Measurements from ENCODE around the gene SLC25A24.
"Not testable (repeated sequence)": the region's sequence is repeated elsewhere in the genome, so short reads cannot be mapped to it uniquely, and the experiment has no call there.

SLC25A24 gene

DNA sequence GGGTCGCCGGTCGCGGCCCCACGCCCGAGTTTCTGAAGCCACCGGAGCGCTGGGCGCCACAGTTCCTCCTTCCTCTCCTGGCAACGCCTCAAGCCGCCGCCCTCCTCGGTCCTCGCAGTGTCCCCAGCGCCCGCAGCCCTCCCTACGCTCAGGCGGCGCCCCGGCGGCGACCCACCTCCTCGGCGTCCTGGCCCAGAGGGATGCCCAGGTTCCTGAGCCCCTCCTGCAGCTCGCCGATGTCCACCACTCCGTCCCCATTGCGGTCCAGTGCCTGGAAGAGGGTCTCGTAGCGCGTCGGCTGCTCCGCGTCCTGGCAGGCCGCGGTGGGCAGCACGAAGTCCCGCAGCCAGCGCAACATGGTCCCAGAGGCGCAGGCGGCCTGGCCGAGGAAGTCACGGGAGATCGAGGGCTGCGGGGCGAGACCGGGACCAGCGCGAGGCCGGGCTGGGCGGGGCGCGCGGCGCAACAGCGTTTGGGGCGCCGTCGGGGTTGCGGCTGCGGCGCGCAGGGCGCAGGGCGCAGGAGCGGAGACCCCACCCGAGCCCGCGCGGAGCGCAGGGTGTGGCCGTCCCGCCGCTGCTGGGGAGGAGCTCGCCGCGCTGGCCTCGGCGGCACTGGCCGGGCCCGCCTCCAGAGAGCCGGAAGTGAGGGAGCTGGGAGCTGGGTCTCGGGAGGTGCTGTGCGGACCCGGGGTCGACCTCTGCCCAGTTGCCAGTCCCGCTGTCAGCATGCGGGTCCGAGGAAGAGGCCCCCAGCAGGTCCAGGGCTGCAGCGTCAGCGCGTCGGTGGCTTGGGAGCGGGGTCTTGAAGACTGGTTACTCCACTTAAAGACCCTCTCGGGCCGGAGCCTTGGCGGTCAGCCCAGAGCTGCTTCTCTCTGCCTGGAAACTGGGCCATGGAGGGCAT is at the start of gene SLC25A24:
Gene SLC25A24 (minus strand): TSS at position 563 of the 906 bp plus-strand sequence. CDS start 205 bp downstream, at position 358.
- peak within 1 kb of the TSS; percentile 80 for H3K4me3 ChIP-seq (ENCODE audit: low read depth, low read length)

DNA sequence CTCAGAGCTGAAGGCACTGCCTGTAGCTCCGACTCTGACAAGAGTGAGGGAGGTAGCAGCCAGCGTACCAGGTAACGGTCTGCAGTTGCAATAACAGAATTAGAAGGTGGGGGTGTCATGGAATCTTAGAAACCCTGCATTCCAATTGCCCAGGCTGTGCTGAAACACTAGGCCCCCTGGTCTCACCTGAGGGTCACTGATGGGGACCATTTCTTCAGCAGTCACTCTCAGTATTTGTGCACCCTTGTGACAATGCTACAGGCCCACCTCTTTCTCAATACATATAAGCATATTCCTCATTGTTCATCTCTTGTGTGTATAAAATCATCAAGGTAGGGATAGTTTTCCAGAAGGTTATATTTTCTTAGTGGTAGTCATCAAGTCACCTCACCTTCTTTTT is 43.8 kb upstream of the SLC25A24 start, which contains the start of gene NBPF4:
Gene NBPF4 (minus strand): TSS at position 101 of the 400 bp plus-strand sequence. CDS start 315 bp downstream, outside the sequence.
- not testable (repeated sequence) for H3K4me3 ChIP-seq (ENCODE audit: low read depth, low read length)

DNA sequence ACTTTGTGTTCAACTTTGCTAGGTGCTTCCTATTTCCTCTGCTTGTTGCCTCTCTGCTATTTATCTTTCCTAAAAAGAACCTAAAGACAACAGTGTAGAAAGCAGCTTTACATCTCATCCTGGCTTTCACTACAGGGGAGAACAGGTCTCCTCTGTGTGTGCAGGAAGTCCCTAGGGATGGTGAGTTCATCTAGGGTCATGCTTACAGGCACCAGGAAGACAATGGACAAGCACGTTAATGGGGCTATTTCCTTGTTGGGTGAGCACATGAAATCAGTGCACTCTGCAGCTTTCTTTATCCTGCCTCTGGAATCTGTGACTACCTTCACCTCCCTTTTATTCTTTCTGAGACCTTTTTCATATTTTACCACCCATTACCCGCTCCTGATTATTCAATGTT is 39.3 kb upstream of the SLC25A24 start:
- H3K4me3 ChIP-seq (ENCODE audit: low read depth, low read length) = not testable (repeated sequence)

DNA sequence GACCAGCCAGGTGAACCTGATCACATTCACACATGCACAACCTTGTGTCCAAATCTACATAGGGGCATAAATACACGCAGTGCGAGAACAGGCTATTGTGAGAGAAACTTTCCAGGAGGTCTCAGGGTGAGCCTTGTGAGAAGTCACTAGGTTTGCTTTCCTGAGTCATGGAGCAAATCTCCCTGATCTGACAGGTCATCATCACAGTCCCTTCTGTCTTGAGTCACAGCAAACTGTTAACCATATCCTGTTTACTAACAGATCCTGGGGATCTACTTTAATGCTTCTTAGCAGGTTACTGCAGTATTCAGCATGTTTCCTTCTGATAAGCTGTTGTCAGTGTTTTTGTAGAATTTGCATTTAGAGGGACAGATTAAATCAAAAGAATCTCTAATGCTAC is 35.2 kb upstream of the SLC25A24 start:
- not testable (repeated sequence) for H3K4me3 ChIP-seq (ENCODE audit: low read depth, low read length)

DNA sequence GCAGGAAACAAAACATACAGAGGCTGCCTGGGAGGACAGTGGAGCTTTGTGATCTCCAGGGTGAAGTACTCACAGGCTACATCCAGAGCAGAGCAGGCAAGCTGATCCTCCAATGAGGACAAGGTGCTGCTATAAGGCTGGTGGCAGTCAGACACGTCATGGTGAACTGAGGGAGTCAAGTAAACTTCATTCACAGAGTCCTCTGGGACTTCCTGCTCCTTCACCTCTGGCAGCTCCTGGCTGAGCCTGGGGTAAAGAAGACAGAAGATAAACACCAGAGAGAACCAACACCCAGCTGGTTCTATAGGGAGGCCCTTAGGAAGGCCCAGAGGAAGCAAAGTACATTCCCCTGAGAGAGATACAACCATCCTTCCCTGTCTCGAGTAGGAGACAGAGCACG is 32.0 kb upstream of the SLC25A24 start:
- not testable (repeated sequence) for H3K4me3 ChIP-seq (ENCODE audit: low read depth, low read length)

DNA sequence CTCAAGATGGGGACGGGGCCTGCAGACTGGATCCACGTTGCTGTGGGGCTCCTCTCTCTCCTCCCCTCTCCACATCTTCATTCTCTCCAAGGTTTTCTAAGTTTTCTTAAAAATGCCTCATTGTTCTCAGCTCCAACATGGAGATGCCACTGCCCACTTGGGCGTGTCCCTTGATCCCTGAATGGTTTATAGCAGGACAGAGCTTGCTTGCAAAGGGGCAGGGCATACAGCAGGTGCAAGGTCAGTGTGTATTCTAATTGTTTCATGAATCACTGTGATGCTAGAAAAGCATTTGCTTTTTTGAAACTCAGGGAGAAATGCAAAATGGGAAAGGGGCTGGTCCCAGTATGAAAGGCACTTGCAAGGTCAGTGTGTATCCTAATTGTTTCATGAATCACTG is 29.8 kb upstream of the SLC25A24 start:
- not testable (repeated sequence) for H3K4me3 ChIP-seq (ENCODE audit: low read depth, low read length)

DNA sequence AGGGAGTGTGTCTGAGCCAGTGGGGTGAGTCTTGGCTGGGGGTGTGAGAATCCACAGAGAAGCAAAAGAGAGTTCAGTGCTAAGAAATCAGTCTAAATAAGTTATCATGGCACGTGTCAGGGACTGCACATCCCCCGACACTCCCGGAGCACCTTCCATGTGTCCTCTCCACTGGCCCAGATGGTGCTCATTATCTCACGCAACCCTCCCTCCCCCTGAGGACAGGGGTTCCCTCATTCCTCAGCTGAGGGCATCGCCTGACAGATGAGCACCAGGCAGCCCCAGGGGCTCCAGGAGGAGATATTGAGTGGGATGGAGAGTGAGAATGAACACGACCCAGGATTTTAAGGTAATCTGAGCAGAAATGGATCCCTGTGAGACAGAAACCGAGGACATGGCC is 27.6 kb upstream of the SLC25A24 start:
- not testable (repeated sequence) for H3K4me3 ChIP-seq (ENCODE audit: low read depth, low read length)

DNA sequence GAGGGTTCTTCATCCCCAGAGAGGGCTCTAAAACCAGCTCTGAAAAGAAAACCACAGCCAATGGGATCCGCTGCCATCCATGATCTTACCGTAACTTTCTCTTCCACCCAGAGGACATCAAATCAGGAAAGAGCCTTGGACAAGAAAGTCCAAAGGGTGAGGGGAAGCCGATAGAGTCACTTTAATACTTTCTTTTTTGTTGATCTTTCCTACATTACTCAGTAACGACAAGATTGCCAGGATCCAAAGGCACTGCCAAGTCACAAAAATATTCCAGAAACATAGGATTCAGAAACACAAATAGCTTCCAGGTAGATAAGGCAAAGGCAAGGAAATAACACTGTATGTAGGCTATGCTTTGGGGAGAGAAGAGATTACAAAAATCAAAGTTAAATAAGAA is 26.7 kb upstream of the SLC25A24 start:
- not testable (repeated sequence) for H3K4me3 ChIP-seq (ENCODE audit: low read depth, low read length)

DNA sequence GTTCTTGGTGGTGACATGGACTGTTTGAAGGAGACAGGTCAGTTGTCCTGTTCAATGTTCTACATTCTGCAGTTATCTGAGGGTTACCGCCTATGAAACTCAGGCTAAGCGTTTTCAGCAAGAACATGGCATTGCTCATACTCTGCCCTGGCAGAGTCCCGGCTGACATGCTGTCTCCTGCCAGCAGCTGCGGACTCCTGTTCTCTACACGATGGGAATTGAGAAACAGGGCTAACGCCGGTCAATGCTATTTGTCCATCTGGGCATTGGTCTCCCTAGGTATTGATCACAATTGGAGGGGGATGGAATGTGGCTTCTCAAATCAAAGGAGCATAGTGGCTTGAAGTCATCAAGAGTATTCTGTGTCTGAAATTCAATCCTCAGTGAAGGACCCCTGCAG is 23.1 kb upstream of the SLC25A24 start:
- H3K4me3 ChIP-seq (ENCODE audit: low read depth, low read length) = not testable (repeated sequence)

DNA sequence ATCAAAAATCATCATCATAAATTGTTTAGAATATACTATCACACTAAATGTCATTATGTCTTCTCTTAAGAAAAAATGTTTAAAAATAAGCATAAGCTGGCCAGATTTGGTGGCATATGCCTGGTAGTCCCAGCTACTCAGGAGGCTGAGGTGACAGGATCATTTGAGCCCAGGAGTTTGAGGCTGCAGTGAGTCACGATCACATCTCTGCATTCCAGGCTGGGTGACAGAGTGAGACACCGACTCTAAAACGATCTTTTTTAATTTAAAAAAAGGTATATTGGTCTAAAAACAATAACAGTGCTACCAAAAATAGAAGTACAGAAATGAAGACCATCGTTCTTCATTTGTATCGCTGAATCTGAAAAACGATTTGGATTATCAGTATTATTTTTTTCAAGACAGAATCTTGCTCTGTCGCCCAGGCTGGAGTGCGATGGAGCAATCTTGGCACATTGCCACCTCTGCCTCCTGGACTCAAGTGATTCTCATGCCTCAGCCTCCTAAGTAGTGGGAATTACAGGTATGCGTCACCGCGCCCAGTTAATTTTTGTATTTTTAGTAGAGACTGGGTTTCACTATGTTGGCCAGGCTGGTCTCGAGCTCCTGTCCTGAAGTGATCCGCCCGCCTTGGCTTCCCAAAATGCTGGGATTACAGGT is 17.5 kb upstream of the SLC25A24 start:
- H3K4me3 ChIP-seq (ENCODE audit: low read depth, low read length) = not testable (repeated sequence)

DNA sequence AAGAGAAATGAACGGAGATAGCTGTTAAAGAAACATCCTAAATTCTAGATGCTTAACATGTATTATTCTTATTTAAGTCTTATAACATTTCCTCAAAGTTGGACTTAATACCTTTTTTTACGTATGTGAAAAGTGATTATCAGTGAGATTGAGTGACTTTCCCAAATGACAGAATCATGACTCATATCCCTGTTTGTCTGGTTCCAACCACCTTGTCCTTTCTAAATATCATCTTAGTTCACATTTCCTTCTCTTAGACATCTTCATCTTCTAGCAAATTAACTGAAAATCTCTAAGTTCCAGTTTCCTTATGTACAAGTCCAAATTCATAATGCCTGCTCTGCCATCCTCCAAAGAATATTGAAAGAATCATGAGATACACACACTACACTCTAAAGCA is 16.9 kb upstream of the SLC25A24 start:
- H3K4me3 ChIP-seq (ENCODE audit: low read depth, low read length) = not testable (repeated sequence)

DNA sequence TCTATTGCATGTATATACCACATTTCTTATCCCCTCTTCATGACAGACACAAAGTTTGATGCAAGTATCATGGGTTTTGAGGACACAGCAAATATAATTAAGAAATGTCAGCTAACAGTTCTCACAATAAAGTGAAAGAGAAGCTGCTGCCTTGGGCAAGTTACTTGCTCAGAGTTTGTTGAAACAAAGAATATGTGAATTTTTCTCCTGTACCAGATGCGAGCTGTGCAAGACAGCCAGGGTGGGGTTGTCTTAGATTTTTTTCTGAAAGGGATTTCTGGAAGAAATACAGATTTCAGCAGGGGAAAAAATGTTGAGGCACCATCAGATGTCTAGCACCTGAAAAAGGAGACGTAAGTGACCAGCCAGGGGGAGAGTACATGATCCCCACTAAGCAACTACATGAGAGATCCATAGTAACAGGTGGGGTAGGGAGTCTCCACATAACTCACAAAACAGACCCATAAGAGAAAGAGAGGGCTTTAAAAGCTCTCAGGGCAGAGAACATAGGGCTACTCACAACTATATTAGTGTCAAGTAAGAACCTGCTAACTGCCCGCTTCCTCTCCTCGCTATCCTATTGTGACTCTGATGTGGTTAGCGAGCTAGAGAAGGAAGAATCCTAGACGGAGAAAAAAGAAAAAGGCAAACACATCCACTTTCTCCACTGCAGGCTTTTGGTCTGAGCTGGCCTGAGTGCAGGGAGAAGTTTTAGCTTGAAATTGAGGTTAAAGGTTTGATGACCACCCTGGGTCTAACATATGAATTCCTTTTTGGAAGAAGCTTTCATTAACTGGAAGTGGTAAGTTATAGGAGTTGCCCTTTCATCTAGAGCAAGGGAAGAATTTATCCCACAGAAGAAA is 16.1 kb upstream of the SLC25A24 start:
- not testable (repeated sequence) for H3K4me3 ChIP-seq (ENCODE audit: low read depth, low read length)

DNA sequence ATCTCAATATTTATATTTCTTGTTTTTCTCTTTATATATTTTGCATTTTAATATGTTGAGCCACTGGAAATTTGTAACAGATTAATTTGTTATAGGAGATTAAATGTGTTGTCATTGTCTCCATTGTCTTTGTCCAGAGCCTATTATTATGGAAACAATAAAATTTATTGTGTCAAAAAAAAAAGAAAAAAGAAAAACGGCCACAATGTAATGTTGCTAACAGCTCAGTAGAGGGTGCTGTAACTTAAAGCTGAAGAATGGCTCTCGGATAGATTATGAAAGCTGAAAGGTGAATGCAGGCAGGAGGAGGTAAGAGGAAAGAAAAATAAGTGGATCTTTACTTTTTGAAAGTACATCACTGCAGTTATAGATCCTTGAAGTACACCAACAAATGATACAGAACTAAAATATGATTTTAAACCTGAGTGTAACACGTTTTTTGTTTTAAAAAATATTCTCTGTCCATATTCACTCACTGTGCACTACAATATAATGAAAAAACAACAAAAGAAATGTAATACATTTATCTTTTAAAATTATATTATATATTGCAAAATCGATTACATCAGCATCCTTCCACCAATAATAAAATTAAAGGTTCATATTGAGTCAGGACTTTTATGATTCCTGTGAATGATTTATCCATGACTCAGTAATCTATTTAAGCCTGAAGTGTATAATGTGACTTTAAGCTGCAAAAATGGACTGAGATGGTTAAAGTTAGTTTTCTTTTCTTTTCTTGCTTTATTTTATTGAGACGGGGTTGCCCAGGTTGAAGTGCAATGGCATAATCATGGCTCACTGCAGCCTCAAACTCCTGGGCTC is 14.7 kb upstream of the SLC25A24 start:
- H3K4me3 ChIP-seq (ENCODE audit: low read depth, low read length) = not testable (repeated sequence)

DNA sequence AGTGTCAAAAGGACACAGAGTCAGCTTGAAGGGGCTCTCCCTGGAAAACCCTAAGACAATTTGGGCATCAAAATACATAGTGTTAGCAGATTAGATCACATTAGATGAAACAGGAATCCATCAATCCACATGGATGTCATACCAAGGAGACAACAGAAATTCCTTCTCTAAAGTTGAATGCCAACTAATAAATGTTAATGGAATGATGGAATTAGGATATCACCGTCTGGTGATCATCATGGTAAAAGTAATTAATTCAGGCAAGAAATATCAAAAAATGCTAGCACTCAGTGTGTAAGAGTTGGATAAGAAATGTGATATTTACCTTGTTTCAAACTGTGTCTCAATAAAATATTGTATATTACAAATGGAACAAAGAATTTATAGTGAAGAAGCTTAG is 10.9 kb upstream of the SLC25A24 start:
- H3K4me3 ChIP-seq (ENCODE audit: low read depth, low read length) = no peak overlapping the region

DNA sequence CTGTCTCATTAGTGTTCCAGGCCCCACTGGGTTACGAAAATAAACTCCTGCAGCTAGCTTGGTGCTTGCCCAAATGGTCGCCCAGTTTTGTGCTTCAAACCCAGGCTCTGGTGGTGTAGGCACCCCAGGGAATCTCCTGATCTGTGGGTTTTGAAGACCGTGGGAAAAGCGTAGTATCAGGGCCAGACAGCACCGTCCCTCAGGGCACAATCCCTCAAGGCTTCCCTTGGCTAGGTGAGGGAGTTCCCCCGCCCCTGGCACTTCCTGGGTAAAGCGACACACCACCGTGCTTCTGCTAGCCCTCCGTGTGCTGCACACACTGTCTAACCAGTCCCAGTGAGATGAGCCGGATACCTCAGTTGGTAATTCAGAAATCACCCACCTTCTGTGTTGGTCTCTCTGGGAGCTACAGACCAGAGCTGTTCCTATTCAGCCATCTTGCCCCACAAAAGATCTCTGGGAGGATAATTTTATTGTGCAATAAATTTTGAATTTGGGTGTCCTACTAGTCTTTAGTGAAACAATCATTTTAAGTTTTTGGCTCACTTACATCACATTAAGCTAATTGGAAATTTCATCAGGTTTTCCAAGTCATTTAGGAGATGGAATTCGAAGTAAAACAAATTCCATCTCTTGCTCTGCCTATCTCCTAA is 9.4 kb upstream of the SLC25A24 start:
- H3K4me3 ChIP-seq (ENCODE audit: low read depth, low read length) = no peak overlapping the region

DNA sequence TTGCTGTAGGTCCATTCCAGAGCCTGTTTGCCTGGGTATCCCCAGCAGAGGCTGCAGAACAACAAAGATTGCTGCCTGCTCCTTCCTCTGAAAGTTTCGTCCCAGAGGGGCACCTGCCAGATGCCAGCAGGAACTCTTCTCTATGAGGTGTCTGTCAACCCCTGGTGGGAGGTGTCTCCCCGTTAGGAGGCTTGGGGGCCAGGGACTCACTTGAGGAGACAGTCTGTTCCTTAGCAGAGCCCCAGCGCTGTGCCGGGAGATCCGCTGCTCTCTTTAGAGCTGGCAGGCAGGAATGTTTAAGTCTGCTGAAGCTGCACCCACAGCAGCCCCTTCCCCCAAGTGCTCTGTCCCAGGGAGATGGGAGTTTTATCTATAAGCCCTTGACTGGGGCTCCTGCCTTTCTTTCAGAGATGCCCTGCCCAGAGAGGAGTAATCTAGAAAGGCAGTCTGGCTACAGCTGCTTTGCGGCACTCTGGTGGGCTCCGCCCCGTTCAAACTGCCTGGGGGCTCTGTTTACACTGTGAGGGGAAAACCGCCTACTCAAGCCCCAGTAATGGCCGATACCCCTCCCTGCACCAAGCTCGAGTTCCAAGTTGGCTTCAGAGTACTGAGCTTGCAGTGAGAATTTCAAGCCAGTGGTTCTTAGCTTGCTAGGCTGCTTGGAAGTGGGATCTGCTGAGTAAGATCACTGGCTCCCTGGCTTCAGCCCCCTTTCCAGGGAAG is 8.7 kb upstream of the SLC25A24 start:
- H3K4me3 ChIP-seq (ENCODE audit: low read depth, low read length) = no peak overlapping the region

DNA sequence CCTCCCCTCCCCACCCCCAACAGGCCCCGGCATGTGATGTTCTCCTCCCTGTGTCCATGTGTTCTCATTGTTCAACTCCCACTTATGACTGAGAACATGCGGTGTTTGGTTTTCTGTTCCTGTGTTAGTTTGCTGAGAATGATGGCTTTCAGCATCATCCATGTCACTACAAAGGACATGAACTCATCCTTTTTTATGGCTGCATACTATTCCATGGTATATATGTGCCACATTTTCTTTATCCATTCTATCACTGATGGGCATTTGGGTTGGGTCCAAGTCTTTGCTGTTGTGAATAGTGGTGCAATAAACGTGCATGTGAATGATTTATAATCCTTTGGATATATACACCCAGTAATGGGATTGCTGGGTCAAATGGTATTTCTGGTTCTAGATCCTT is 3.4 kb upstream of the SLC25A24 start:
- H3K4me3 ChIP-seq (ENCODE audit: low read depth, low read length) = not testable (repeated sequence)

DNA sequence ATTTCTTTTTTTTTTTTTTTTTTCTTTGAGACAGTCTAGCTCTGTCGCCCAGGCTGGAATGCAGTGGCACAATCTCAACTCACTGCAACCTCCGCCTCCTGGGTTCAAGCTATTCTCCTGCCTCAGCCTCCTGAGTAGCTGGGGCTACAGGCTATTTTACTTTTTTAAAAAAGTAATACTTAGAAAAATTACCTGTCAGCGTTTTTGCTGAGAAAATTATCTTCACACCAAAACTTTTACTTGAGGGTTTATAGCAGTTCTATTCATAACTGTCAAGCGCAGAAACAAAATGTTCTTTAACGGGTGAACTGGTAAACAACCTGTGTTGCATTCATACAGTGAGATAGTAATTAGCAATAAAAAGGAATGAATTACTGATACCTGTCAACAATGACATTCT is 1.5 kb upstream of the SLC25A24 start:
- H3K4me3 ChIP-seq (ENCODE audit: low read depth, low read length) = no peak overlapping the region

DNA sequence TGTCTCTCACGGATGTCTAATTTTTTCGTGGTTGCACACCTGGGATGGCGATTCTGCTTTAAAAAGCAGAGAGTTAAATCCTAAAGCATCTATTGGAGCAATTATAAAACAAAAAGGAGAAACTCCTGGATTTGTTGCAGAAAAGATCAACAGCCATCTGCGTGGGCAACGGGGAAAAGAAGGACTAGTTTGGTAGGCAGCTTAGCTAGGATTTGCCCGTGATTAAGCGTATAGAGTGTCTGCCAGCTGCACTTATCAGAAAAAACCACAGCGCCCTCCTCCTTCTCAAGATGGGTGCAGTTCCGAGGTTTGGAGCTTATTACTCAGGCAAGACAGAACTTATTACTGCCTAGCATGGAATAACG is 526 bp upstream of the SLC25A24 start:
- peak overlapping the region; percentile 80 for H3K4me3 ChIP-seq (ENCODE audit: low read depth, low read length)

All from iPS-11a (cell line).